Fibroblast of pulmonary artery (primary cell): ENCODE data around the gene EYA2.

ENCODE experiments used
- DNase-seq: peaks from one replicate; pipeline ENCODE4 v3.0.0-alpha.2; 2010; ENCODE audit warnings: low read depth
- H3K4me3 ChIP-seq: replicated peaks from 2 replicates; pipeline ENCODE4 v1.5.1; 2011; ENCODE audit warnings: low read depth, mild to moderate bottlenecking, control low read depth, low read length, moderate library complexity
- CTCF ChIP-seq: IDR thresholded peaks from 2 replicates; pipeline ENCODE4 v1.5.1; 2011; ENCODE audit warnings: mild to moderate bottlenecking, control low read depth, low read length, inconsistent platforms; ENCODE audit errors: missing control alignments

EYA2 gene

DNA sequence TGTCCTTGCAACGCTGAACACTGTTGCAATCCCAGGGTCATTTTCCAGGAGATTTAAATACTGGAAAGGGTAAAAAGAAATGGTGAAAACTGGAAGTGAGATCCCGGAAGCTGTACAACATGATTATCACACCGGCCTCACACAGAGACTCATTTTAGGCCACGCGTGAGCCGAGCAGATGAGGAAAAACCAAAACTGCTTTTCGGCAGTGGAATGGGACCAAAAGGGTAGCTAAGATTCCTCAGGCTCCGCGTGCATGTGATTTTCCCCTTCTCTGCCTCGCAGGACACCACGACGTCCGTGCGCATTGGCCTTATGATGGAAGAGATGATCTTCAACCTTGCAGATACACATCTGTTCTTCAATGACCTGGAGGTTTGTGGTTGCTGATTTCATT is 248.1 kb downstream of the EYA2 start:
- TF ChIP-seq CTCF = no peak
- DNase-seq = no peak
- H3K4me3 ChIP-seq = no peak overlapping the region

DNA sequence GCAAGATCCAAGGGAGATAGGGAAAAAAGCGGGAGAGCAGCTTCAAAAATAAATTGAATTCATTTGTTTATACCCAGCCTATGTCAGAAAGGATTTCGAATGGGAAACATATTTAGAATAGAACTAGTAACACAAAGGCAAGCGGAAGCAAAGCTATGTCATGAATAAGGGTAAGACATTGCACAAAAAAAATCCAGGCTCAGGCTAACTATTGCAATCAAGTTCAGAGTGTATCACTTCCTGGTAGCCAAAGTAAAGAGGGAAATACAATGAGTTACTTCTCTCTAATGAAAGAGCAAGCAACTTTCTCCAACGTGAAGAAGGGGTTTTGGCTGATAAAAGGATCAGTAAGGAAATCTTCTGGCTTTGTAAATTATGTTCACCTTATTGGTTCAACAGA is 249.0 kb downstream of the EYA2 start:
- no peak overlapping the region for H3K4me3 ChIP-seq
- no peak for DNase-seq
- no peak for TF ChIP-seq CTCF

GRCh38 chr20:47144463-47144862 is 249.8 kb downstream of the EYA2 start:
- TF ChIP-seq CTCF = no peak
- no peak for DNase-seq
- no peak overlapping the region for H3K4me3 ChIP-seq

GRCh38 chr20:47146686-47147085 is 252.0 kb downstream of the EYA2 start:
- no peak overlapping the region for H3K4me3 ChIP-seq
- no peak for TF ChIP-seq CTCF
- peak; percentile 25 for DNase-seq

GRCh38 chr20:47148059-47148458 is 253.4 kb downstream of the EYA2 start:
- DNase-seq = no peak
- no peak overlapping the region for H3K4me3 ChIP-seq
- no peak for TF ChIP-seq CTCF

GRCh38 chr20:47149939-47150338 is 255.3 kb downstream of the EYA2 start:
- TF ChIP-seq CTCF = no peak
- H3K4me3 ChIP-seq = no peak overlapping the region
- no peak for DNase-seq

DNA sequence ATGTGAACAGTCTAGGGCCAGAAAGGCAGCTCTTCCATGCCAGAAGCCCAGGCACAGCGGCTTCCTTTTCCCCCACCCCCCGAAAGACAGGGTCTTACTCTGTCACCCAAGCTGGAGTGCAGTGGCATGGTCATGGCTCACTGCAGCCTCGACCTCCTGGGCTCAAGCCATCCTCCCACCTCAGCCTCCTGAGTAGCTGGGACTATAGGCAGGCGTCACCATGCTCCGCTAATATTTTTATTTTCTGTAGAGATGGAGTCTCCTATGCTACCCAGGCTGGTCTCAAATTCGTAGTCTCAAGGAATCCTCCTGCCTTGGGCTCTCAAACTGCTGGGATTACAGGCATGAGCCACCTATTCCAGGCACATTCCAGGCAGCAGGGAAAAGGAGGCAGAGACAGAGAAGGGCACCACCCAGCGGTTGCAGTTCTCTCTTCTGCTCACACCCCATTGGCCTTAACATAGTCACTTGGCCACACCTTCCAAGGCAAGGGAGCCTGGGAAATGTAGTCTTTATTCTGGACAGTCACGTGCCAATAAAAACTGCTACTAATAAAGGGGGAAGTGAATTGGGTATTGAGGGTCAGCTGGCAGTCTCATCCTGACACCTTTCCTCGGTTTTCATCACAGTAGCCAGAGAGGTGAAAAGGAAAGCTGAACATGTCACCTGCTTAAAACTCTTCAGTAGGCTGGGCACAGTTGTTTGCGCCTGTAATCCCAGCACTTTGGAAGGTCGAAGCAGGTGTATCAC is 255.9 kb downstream of the EYA2 start:
- peak; percentile 80 for TF ChIP-seq CTCF
- no peak overlapping the region for H3K4me3 ChIP-seq
- DNase-seq = peak; percentile 84
